Mesothelial cell of epicardium (in vitro differentiated cells): ENCODE data around the gene TNNT3. TPM values are rescaled to one million over a fixed set of nuclear protein-coding genes. Genes with fewer than 3 reads are reported as not detected.

Experiments
- DNase-seq, 2 experiments: peaks; one replicate each; pipeline ENCODE4 v3.0.0; 2021; ENCODE audit warnings: low spot score in 2 of 2; ENCODE audit not compliant: unreplicated experiment in 2 of 2
- H3K27ac Mint-ChIP-seq: 2 replicates; pipeline ENCODE4 v1.8.0; 2021; ENCODE audit warnings: mixed read lengths
- H3K27me3 Mint-ChIP-seq: 2 replicates; pipeline ENCODE4 v1.8.0; 2021; ENCODE audit warnings: low read depth, mixed read lengths
- H3K36me3 Mint-ChIP-seq: 2 replicates; pipeline ENCODE4 v1.8.0; 2021; ENCODE audit warnings: mixed read lengths
- H3K4me1 Mint-ChIP-seq: 2 replicates; pipeline ENCODE4 v1.8.0; 2021; ENCODE audit warnings: mixed read lengths
- H3K4me3 Mint-ChIP-seq: 2 replicates; pipeline ENCODE4 v1.8.0; 2021; ENCODE audit warnings: mild to moderate bottlenecking, moderate library complexity, mixed read lengths
- H3K9me3 Mint-ChIP-seq: 2 replicates; pipeline ENCODE4 v1.8.0; 2021; ENCODE audit warnings: mixed read lengths
- CTCF ChIP-seq: fragments of 200-600 bp; sonication (generic); IDR thresholded peaks from one replicate; pipeline ENCODE4 v1.5.0; 2021; ENCODE audit warnings: antibody characterized with exemption; ENCODE audit not compliant: unreplicated experiment
- total RNA-seq: library from RNA; stranded (reverse); gene quantifications from 3 replicates; pipeline ENCODE4 v1.2.1, GENCODE V29; 2021

TNNT3 gene
- total RNA-seq, 1 donor from 2014 or later, result 15.2 TPM

- H3K4me3 Mint-ChIP-seq, result no peak overlapping the region
- H3K27ac Mint-ChIP-seq, result no peak overlapping the region
- no peaks in the 10 kb centered on the region for H3K9me3 Mint-ChIP-seq
- no peaks in the 10 kb centered on the region for H3K36me3 Mint-ChIP-seq
- H3K27me3 Mint-ChIP-seq, result no peaks in the 10 kb centered on the region
- DNase-seq, result no peak
- TF ChIP-seq CTCF, result no peak
- no peaks in the 10 kb centered on the region for H3K4me1 Mint-ChIP-seq
Observed at GRCh38 chr11:1978720-1979473, 59.4 kb downstream of the TNNT3 start.

GRCh38 chr11:1979607-1980006, 60.1 kb downstream of the TNNT3 start:
- Mint-ChIP-seq H3K4me3 (no peak overlapping the region), H3K4me1 (no peaks in the 10 kb centered on the region), H3K27ac (no peak overlapping the region), H3K27me3 (no peaks in the 10 kb centered on the region), H3K36me3 (no peaks in the 10 kb centered on the region), H3K9me3 (no peaks in the 10 kb centered on the region)
- no peak for DNase-seq
- no peak for TF ChIP-seq CTCF

GRCh38 chr11:1982873-1983600, 63.5 kb downstream of the TNNT3 start:
- Mint-ChIP-seq H3K9me3 (no peaks in the 10 kb centered on the region), H3K27ac (no peak overlapping the region), H3K36me3 (no peaks in the 10 kb centered on the region), H3K4me1 (no peaks in the 10 kb centered on the region), H3K4me3 (no peak overlapping the region), H3K27me3 (no peaks in the 10 kb centered on the region)
- no peak for TF ChIP-seq CTCF
- no peak for DNase-seq

- DNase-seq, result no peak
- H3K4me1 Mint-ChIP-seq, result no peaks in the 10 kb centered on the region
- no peaks in the 10 kb centered on the region for H3K27me3 Mint-ChIP-seq
- no peak for TF ChIP-seq CTCF
- H3K4me3 Mint-ChIP-seq, result no peak overlapping the region
- no peaks in the 10 kb centered on the region for H3K36me3 Mint-ChIP-seq
- no peaks in the 10 kb centered on the region for H3K9me3 Mint-ChIP-seq
- no peak overlapping the region for H3K27ac Mint-ChIP-seq
Observed at GRCh38 chr11:1983601-1983961, 64.1 kb downstream of the TNNT3 start.

- DNase-seq, result no peak
- Mint-ChIP-seq H3K4me1 (no peaks in the 10 kb centered on the region), H3K4me3 (no peak overlapping the region), H3K36me3 (no peaks in the 10 kb centered on the region), H3K27me3 (no peaks in the 10 kb centered on the region), H3K9me3 (no peaks in the 10 kb centered on the region), H3K27ac (no peak overlapping the region)
- TF ChIP-seq CTCF, result no peak
Observed at GRCh38 chr11:1987024-1987423, 67.5 kb downstream of the TNNT3 start.
